H1 (cell line): Measurements from ENCODE around the gene SPPL3. TPM values are rescaled to one million over a fixed set of nuclear protein-coding genes. Genes with fewer than 3 reads are reported as not detected.

Source experiments
- CTCF ChIA-PET: fragments of 300-600 bp; sonication (Branson Sonifier 250); formaldehyde crosslinking; loops from one replicate; lab custom pipeline; 2021; ENCODE audit not compliant: partially characterized antibody; lab: Charles Lee
- POLR2A ChIA-PET: fragments of 300-600 bp; sonication (Branson Sonifier 250); formaldehyde crosslinking; loops from one replicate; lab custom pipeline; 2021; ENCODE audit warnings: inconsistent platforms; ENCODE audit not compliant: partially characterized antibody; lab: Charles Lee
- DNase-seq, 2 experiments: peaks; one replicate each; pipeline versions ENCODE4 v3.0.0 to v3.0.0-alpha.2; 2010 to 2022; ENCODE audit warnings: low spot score in 2 of 2, low read depth in 1 of 2, mixed read lengths in 1 of 2
- FAIRE-seq: peaks from 2 replicates; lab custom pipeline; 2011; peaks lifted over from hg19 to GRCh38; lab: Jason Lieb, UNC
- H2AFZ ChIP-seq: 2 replicates; pipeline ENCODE4 v1.8.1; 2012; ENCODE audit warnings: low read length, inconsistent platforms
- H2AK5ac ChIP-seq: 2 replicates; pipeline ENCODE4 v1.6.1; 2013; ENCODE audit warnings: low read depth, low read length
- H2BK120ac ChIP-seq: replicated peaks from 2 replicates; pipeline ENCODE3; 2013; ENCODE audit warnings: low read depth, low read length, inconsistent platforms
- H2BK12ac ChIP-seq: 2 replicates; pipeline ENCODE4 v1.6.1; 2013; ENCODE audit warnings: low read depth, low read length
- H2BK15ac ChIP-seq: 2 replicates; pipeline ENCODE4 v1.6.1; 2013; ENCODE audit warnings: low read length
- H2BK20ac ChIP-seq: 2 replicates; pipeline ENCODE4 v1.6.1; 2013; ENCODE audit warnings: low read length
- H2BK5ac ChIP-seq: 2 replicates; pipeline ENCODE4 v1.6.1; 2013; ENCODE audit warnings: low read depth, low read length
- H3K14ac ChIP-seq: 2 replicates; pipeline ENCODE4 v1.6.1; 2013; ENCODE audit warnings: inconsistent platforms; ENCODE audit not compliant: insufficient read length
- H3K18ac ChIP-seq: 2 replicates; pipeline ENCODE4 v1.6.1; 2013; ENCODE audit warnings: low read length; ENCODE audit errors: extremely low read depth
- H3K23ac ChIP-seq: 2 replicates; pipeline ENCODE4 v1.6.1; 2013; ENCODE audit warnings: inconsistent platforms; ENCODE audit not compliant: insufficient read length
- H3K23me2 ChIP-seq: 2 replicates; pipeline ENCODE4 v1.6.1; 2013; ENCODE audit warnings: low read depth, low read length
- H3K27ac ChIP-seq: 2 replicates; pipeline ENCODE4 v1.6.1; 2011; ENCODE audit warnings: low read depth, low read length, inconsistent platforms
- H3K27me3 ChIP-seq, 4 experiments: replicated peaks in 1 of 4; 1 replicate in 1 of 4; 2 replicates in 3 of 4; pipeline versions ENCODE4 v1.6.1 to v1.8.1; 2011 to 2013; ENCODE audit warnings: low read length in 3 of 4, mild to moderate bottlenecking in 3 of 4, inconsistent platforms in 2 of 4, mixed read lengths in 2 of 4, moderate library complexity in 1 of 4; ENCODE audit not compliant: control insufficient read depth in 3 of 4, insufficient read depth in 3 of 4; ENCODE audit errors: extremely low read depth in 1 of 4
- H3K36me3 ChIP-seq, 4 experiments: 2 replicates each; pipeline versions ENCODE4 v1.6.1 to v1.8.1; 2011 to 2013; ENCODE audit warnings: mild to moderate bottlenecking in 4 of 4, low read length in 3 of 4, moderate library complexity in 2 of 4, control low read depth in 1 of 4, inconsistent platforms in 1 of 4; ENCODE audit not compliant: insufficient read depth in 4 of 4, control insufficient read depth in 2 of 4
- H3K4ac ChIP-seq: replicated peaks from 2 replicates; pipeline ENCODE3; 2013; ENCODE audit warnings: low read length, low read depth, mixed read lengths, inconsistent platforms; ENCODE audit not compliant: insufficient read length
- H3K4me1 ChIP-seq, 4 experiments: replicated peaks in 1 of 4; 1 replicate in 1 of 4; 2 replicates in 3 of 4; pipeline versions ENCODE4 v1.6.1 to v1.8.1; 2011 to 2013; ENCODE audit warnings: low read length in 3 of 4, inconsistent platforms in 2 of 4, mixed read lengths in 1 of 4; ENCODE audit not compliant: insufficient read depth in 4 of 4, control insufficient read depth in 3 of 4
- H3K4me2 ChIP-seq, 2 experiments: 2 replicates each; pipeline versions ENCODE4 v1.6.1 to v1.8.1; 2011 to 2013; ENCODE audit warnings: low read depth in 2 of 2, low read length in 2 of 2, control low read depth in 1 of 2, inconsistent platforms in 1 of 2, mild to moderate bottlenecking in 1 of 2; ENCODE audit not compliant: insufficient read depth in 1 of 2
- H3K4me3 ChIP-seq, 4 experiments: fragments of 200-600, 300-600 bp in 1 of 4; sonication (generic), shearing (Covaris generic), sonication (Bioruptor Twin) in 1 of 4; 2 replicates each; pipeline versions ENCODE4 v1.5.1 to v1.8.1; 2011 to 2016; ENCODE audit warnings: low read length in 4 of 4, low read depth in 3 of 4, control low read depth in 2 of 4, inconsistent platforms in 2 of 4, mild to moderate bottlenecking in 2 of 4, mixed read lengths in 1 of 4, moderate library complexity in 1 of 4; ENCODE audit not compliant: insufficient read depth in 2 of 4; ENCODE audit errors: extremely low read depth in 1 of 4
- H3K56ac ChIP-seq: replicated peaks from 2 replicates; pipeline ENCODE3; 2013; ENCODE audit warnings: low read depth, mild to moderate bottlenecking, mixed read lengths, low read length, inconsistent platforms; ENCODE audit not compliant: insufficient read length
- H3K79me1 ChIP-seq: 2 replicates; pipeline ENCODE4 v1.6.1; 2013; ENCODE audit warnings: low read depth, low read length, control low read depth
- H3K79me2 ChIP-seq, 2 experiments: 2 replicates each; pipeline versions ENCODE4 v1.6.1 to v1.8.1; 2012 to 2013; ENCODE audit warnings: low read length in 2 of 2, mild to moderate bottlenecking in 2 of 2, inconsistent platforms in 1 of 2; ENCODE audit not compliant: insufficient read depth in 2 of 2, control insufficient read depth in 1 of 2
- H3K9ac ChIP-seq, 4 experiments: replicated peaks in 1 of 4; 1 replicate in 1 of 4; 2 replicates in 3 of 4; pipeline versions ENCODE4 v1.6.1 to v1.8.1; 2011 to 2013; ENCODE audit warnings: low read depth in 3 of 4, low read length in 3 of 4, control low read depth in 2 of 4, mild to moderate bottlenecking in 2 of 4, moderate library complexity in 2 of 4, inconsistent platforms in 1 of 4; ENCODE audit errors: extremely low read depth in 1 of 4
- H3K9me3 ChIP-seq, 2 experiments: 2 replicates each; pipeline versions ENCODE4 v1.6.1 to v1.8.1; 2012 to 2013; ENCODE audit warnings: mild to moderate bottlenecking in 2 of 2, moderate library complexity in 2 of 2, control low read depth in 1 of 2, inconsistent platforms in 1 of 2, low read depth in 1 of 2, low read length in 1 of 2, mixed read lengths in 1 of 2; ENCODE audit not compliant: insufficient read depth in 2 of 2
- H4K20me1 ChIP-seq, 2 experiments: replicated peaks in 1 of 2; 2 replicates each; pipeline versions ENCODE3 to v1.8.1; 2011 to 2013; ENCODE audit warnings: inconsistent platforms in 2 of 2, low read length in 2 of 2, mild to moderate bottlenecking in 1 of 2; ENCODE audit not compliant: insufficient read depth in 2 of 2, control insufficient read depth in 1 of 2
- H4K5ac ChIP-seq: 2 replicates; pipeline ENCODE4 v1.6.1; 2013; ENCODE audit warnings: low read length, low read depth, mixed read lengths, inconsistent platforms; ENCODE audit not compliant: insufficient read length
- H4K8ac ChIP-seq: 2 replicates; pipeline ENCODE4 v1.8.0; 2013; ENCODE audit warnings: mild to moderate bottlenecking, moderate library complexity, low read length, inconsistent platforms; ENCODE audit not compliant: insufficient read depth; ENCODE audit errors: extremely low read depth
- H4K91ac ChIP-seq: replicated peaks from 2 replicates; pipeline ENCODE3; 2013; ENCODE audit warnings: low read length, mixed read lengths, inconsistent platforms; ENCODE audit not compliant: insufficient read length
- ASH2L ChIP-seq: fragments of 200-600, 300-600 bp; sonication (generic); IDR thresholded peaks from one replicate; pipeline ENCODE4 v1.7.1; 2017; ENCODE audit warnings: low read length
- BRCA1 ChIP-seq: IDR thresholded peaks from 2 replicates; pipeline ENCODE4 v1.6.1; 2012; ENCODE audit warnings: low read depth, low read length, improper control_type of control experiment
- SIRT6 ChIP-seq: IDR thresholded peaks from one replicate; pipeline ENCODE4 v1.7.1; 2012; ENCODE audit warnings: low read length, inconsistent platforms
- WGBS, 2 experiments: shearing (Covaris generic) in 1 of 2; methylation state at CpG; one replicate each; pipeline versions ENCODE4 v1.1.6 to v1.1.7; 2013 to 2015; ENCODE audit warnings: low lambda C conversion rate in 2 of 2, mixed read lengths in 2 of 2, inconsistent platforms in 1 of 2, low coverage in 1 of 2, missing lambda C conversion rate in 1 of 2; ENCODE audit not compliant: insufficient replicate concordance in 2 of 2, insufficient coverage in 1 of 2, insufficient read length in 1 of 2; ENCODE audit errors: extremely low coverage in 1 of 2, missing lambda C conversion rate in 1 of 2; 5-methylcytosine and 5-hydroxymethylcytosine counted together
- polyA plus RNA-seq, 7 experiments: library from polyadenylated mRNA; depleted of rRNA in 3 of 7; stranded (reverse) in 5 of 7; unstranded in 2 of 7; fragments of >200 nt in 5 of 7; fragments of 200-250 nt in 2 of 7; gene quantifications; 1 replicate in 5 of 7; 2 replicates in 1 of 7; 4 replicates in 1 of 7; pipeline versions ENCODE4 v1.2.1 to v1.2.3, GENCODE V29; 2011 to 2013; ENCODE audit warnings: missing spikeins in 2 of 7, mixed read lengths in 2 of 7
- total RNA-seq: library from RNA; stranded (reverse); fragmentation: NEBNext Ultra II Directional; extraction: Animal tissue kit (Norgen Biotek cat#: 25700); gene quantifications from 2 replicates; pipeline ENCODE4 v1.2.1, GENCODE V29; 2021

Gene SPPL3
- total and polyA plus RNA-seq, 2 of the 8 experiments (the other 6 are each of a cell fraction or from before 2014, with no cell fraction given) = 27.3 to 48.4 TPM

- H2BK15ac ChIP-seq = no peak overlapping the region
- H2BK20ac ChIP-seq = no peak overlapping the region
- no peak for DNase-seq
- H3K27ac ChIP-seq = no peak overlapping the region
- 0 out of 2 replicates have a peak, but pooled peaks cover 5% of the 10 kb centered on the region for H3K79me1 ChIP-seq
- H3K4ac ChIP-seq = no peak overlapping the region
- WGBS, 2 experiments = 84% methylated on average over 2 of the region's 2 CpGs; no CpG with 5 or more reads in 1 of the 2 experiments
- H3K14ac ChIP-seq = no peak overlapping the region
- H3K4me1 ChIP-seq = no peaks in the 10 kb centered on the region
- H3K23me2 ChIP-seq = no peaks in the 10 kb centered on the region
- H3K9ac ChIP-seq = no peak overlapping the region
- no peak overlapping the region for H4K91ac ChIP-seq
- peaks cover 0 to 4% of the 10 kb centered on the region in 2 experiments; a peak in 1 of 4 replicates for H3K79me2 ChIP-seq
- peaks cover under 1 to 8% of the 10 kb centered on the region in 2 experiments for H4K20me1 ChIP-seq
- H3K4me2 ChIP-seq = no peak overlapping the region
- TF ChIP-seq SIRT6 (no peak), BRCA1 (no peak), ASH2L (no peak)
- H3K9me3 ChIP-seq = no peaks in the 10 kb centered on the region
- H3K4me3 ChIP-seq = no peak overlapping the region
- H4K8ac ChIP-seq = no peak overlapping the region
- no peak overlapping the region for H4K5ac ChIP-seq
- H3K27me3 ChIP-seq = no peaks in the 10 kb centered on the region
- no peak overlapping the region for H2AK5ac ChIP-seq
- H2BK120ac ChIP-seq = no peak overlapping the region
- H2AFZ ChIP-seq = no peak overlapping the region
- no peak overlapping the region for H3K23ac ChIP-seq
- peaks cover 45 to 84% (median 74%) of the 10 kb centered on the region in 4 experiments for H3K36me3 ChIP-seq
- H3K56ac ChIP-seq = no peak overlapping the region
- H2BK5ac ChIP-seq = no peak overlapping the region
- no peak for FAIRE-seq
- no peak overlapping the region for H2BK12ac ChIP-seq
- POLR2A ChIA-PET = no interaction called here
- CTCF ChIA-PET = interaction anchor here (2.2 kb wide), 1 partner anchor 70 kb away, joined by 9 read pairs; no protein-coding TSS in a partner anchor
- no peak overlapping the region for H3K18ac ChIP-seq
Measured at GRCh38 chr12:120719072-120719471, 185.1 kb downstream of the SPPL3 start.
